ENCODE results near the gene TOGARAM1.

Gene TOGARAM1

GRCh38 chr14:45103806-45104205 lies 141.8 kb downstream of the TOGARAM1 start:
- no peak for DNase-seq

GRCh38 chr14:45104561-45104960 lies 142.6 kb downstream of the TOGARAM1 start:
- DNase-seq = no peak

- DNase-seq = no peak
Measured at GRCh38 chr14:45112896-45113781, 151.1 kb downstream of the TOGARAM1 start.

- no peak for DNase-seq
Measured at GRCh38 chr14:45114327-45114726, 152.3 kb downstream of the TOGARAM1 start.

- DNase-seq = no peak
Measured at GRCh38 chr14:45118594-45118993, 156.6 kb downstream of the TOGARAM1 start.

- no peak for DNase-seq
Measured at GRCh38 chr14:45120096-45120495, 158.1 kb downstream of the TOGARAM1 start.

- DNase-seq = no peak
Measured at GRCh38 chr14:45123271-45123670, 161.3 kb downstream of the TOGARAM1 start.

Measured in CD4-positive, alpha-beta T cell treated with Interleukin-17A for 1 hour (primary cell).